Endodermal cell (in vitro differentiated cells): ENCODE measurements around the gene CERS4. TPM values are rescaled to one million over a fixed set of nuclear protein-coding genes. Genes with fewer than 3 reads are reported as not detected.
A peak's percentile ranks its signal among the peaks of the same experiment; 100 is the strongest.

ENCODE experiments used
- DNase-seq: peaks from one replicate; pipeline ENCODE4 v3.0.0-alpha.2; 2017
- H3K27ac ChIP-seq: 2 replicates; pipeline ENCODE4 v1.5.1; 2013; ENCODE audit warnings: mild to moderate bottlenecking, low read depth, low read length, moderate library complexity
- H3K27me3 ChIP-seq: 2 replicates; pipeline ENCODE4 v1.6.1; 2013; ENCODE audit warnings: mild to moderate bottlenecking, low read length, moderate library complexity; ENCODE audit not compliant: insufficient read depth, control insufficient read depth, poor library complexity, severe bottlenecking
- H3K36me3 ChIP-seq: 2 replicates; pipeline ENCODE4 v1.7.0; 2013; ENCODE audit warnings: mild to moderate bottlenecking, low read length, moderate library complexity; ENCODE audit not compliant: control insufficient read depth, insufficient read depth
- H3K4me1 ChIP-seq: one replicate; pipeline ENCODE4 v1.7.0; 2013; ENCODE audit warnings: low read length; ENCODE audit not compliant: control insufficient read depth, insufficient read depth
- H3K4me3 ChIP-seq: 2 replicates; pipeline ENCODE4 v1.5.1; 2013; ENCODE audit warnings: mild to moderate bottlenecking, low read length, moderate library complexity
- H3K9ac ChIP-seq: 2 replicates; pipeline ENCODE4 v1.6.1; 2013; ENCODE audit warnings: mild to moderate bottlenecking, low read length, moderate library complexity; ENCODE audit not compliant: poor library complexity, severe bottlenecking; ENCODE audit errors: extremely low read depth
- H3K9me3 ChIP-seq: 2 replicates; pipeline ENCODE4 v1.6.1; 2013; ENCODE audit warnings: mild to moderate bottlenecking, low read length, moderate library complexity; ENCODE audit not compliant: control insufficient read depth
- H3K27ac Mint-ChIP-seq: 2 replicates; pipeline ENCODE4 v1.8.0; 2020; ENCODE audit warnings: mixed read lengths
- H3K27me3 Mint-ChIP-seq: 2 replicates; pipeline ENCODE4 v1.8.0; 2021; ENCODE audit warnings: mild to moderate bottlenecking, mixed read lengths; ENCODE audit not compliant: insufficient read depth
- H3K36me3 Mint-ChIP-seq: 2 replicates; pipeline ENCODE4 v1.8.0; 2020; ENCODE audit warnings: low read depth, mixed read lengths
- H3K4me1 Mint-ChIP-seq: 2 replicates; pipeline ENCODE4 v1.8.0; 2020; ENCODE audit warnings: mixed read lengths
- H3K4me3 Mint-ChIP-seq: 2 replicates; pipeline ENCODE4 v1.8.0; 2020; ENCODE audit warnings: mild to moderate bottlenecking, moderate library complexity, mixed read lengths
- H3K9me3 Mint-ChIP-seq: 2 replicates; pipeline ENCODE4 v1.8.0; 2020; ENCODE audit warnings: mild to moderate bottlenecking, mixed read lengths
- WGBS, 2 experiments: methylation state at CpG; one replicate each; pipeline versions ENCODE4 v1.1.5 to v1.1.7; 2013; ENCODE audit warnings: missing lambda C conversion rate in 2 of 2, mixed read lengths in 1 of 2; ENCODE audit not compliant: insufficient coverage in 1 of 2, insufficient read length in 1 of 2; 5-methylcytosine and 5-hydroxymethylcytosine counted together
- total RNA-seq, 2 donors: library from RNA; stranded (reverse); fragmentation: NEBNext Ultra II Directional in 1 of 2; extraction: Animal tissue kit (Norgen Biotek cat#: 25700) in 1 of 2; gene quantifications; 2 replicates in 1 of 2; 3 replicates in 1 of 2; pipeline ENCODE4 v1.2.1, GENCODE V29; 2021
- TF ChIP-seq, protein P1 (sequence below): fragments of 200-600 bp; sonication (generic); conservative IDR thresholded peaks from 2 replicates; pipeline ENCODE4 v1.5.0; 2021; ENCODE audit warnings: antibody characterized with exemption, mild to moderate bottlenecking

CERS4 gene
- total RNA-seq, 2 donors from 2014 or later = 76.9 to 105 TPM

DNA sequence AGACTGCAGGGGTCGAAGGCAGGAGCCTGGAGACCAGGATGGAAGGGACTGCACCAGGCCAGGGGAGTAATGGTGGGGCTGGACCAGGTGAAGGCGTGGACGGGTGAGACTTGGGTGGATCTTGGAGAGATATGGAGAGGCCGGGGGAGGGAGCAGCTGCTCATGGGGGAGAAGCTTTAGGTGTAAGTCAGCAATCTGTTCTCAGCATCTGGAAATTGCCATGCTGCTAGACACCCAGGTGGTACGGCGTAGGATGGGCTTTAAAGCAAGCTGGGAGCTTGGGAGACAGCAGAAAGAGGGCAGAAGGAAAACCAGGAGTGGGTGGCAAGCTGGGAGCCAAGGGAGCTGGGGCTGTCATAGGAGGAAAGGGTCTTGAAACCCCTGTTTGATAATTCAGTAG lies 3.0 kb downstream of the CERS4 start:
- Mint-ChIP-seq H3K27ac (peak overlapping the region; percentile 46), H3K9me3 (no peaks in the 10 kb centered on the region), H3K36me3 (peaks cover 41% of the 10 kb centered on the region), H3K27me3 (no peaks in the 10 kb centered on the region), H3K4me1 (peaks cover 17% of the 10 kb centered on the region), H3K4me3 (no peak overlapping the region)
- H3K27me3 ChIP-seq = no peaks in the 10 kb centered on the region
- H3K9me3 ChIP-seq = no peaks in the 10 kb centered on the region
- H3K9ac ChIP-seq = no peak overlapping the region
- WGBS, 2 experiments = 91 to 96% methylated on average over 5 to 6 of the region's 6 CpGs
- H3K4me1 ChIP-seq = no peaks in the 10 kb centered on the region
- TF ChIP-seq, protein P1, sequence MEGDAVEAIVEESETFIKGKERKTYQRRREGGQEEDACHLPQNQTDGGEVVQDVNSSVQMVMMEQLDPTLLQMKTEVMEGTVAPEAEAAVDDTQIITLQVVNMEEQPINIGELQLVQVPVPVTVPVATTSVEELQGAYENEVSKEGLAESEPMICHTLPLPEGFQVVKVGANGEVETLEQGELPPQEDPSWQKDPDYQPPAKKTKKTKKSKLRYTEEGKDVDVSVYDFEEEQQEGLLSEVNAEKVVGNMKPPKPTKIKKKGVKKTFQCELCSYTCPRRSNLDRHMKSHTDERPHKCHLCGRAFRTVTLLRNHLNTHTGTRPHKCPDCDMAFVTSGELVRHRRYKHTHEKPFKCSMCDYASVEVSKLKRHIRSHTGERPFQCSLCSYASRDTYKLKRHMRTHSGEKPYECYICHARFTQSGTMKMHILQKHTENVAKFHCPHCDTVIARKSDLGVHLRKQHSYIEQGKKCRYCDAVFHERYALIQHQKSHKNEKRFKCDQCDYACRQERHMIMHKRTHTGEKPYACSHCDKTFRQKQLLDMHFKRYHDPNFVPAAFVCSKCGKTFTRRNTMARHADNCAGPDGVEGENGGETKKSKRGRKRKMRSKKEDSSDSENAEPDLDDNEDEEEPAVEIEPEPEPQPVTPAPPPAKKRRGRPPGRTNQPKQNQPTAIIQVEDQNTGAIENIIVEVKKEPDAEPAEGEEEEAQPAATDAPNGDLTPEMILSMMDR = no peak
- peak overlapping the region; percentile 94 for H3K4me3 ChIP-seq
- H3K36me3 ChIP-seq = peaks cover 47% of the 10 kb centered on the region
- DNase-seq = no peak
- no peak overlapping the region for H3K27ac ChIP-seq

- Histone ChIP-seq H3K27ac (no peak overlapping the region), H3K9ac (no peak overlapping the region), H3K4me1 (no peaks in the 10 kb centered on the region), H3K27me3 (no peaks in the 10 kb centered on the region), H3K9me3 (no peaks in the 10 kb centered on the region), H3K4me3 (no peak overlapping the region), H3K36me3 (peaks cover 47% of the 10 kb centered on the region)
- WGBS, 2 experiments = 83 to 94% methylated on average over 2 to 6 of the region's 6 CpGs
- H3K36me3 Mint-ChIP-seq = peaks cover 41% of the 10 kb centered on the region
- H3K9me3 Mint-ChIP-seq = no peaks in the 10 kb centered on the region
- peaks cover 17% of the 10 kb centered on the region for H3K4me1 Mint-ChIP-seq
- no peaks in the 10 kb centered on the region for H3K27me3 Mint-ChIP-seq
- DNase-seq = no peak
- TF ChIP-seq, protein P1 = no peak
- no peak overlapping the region for H3K27ac Mint-ChIP-seq
- no peak overlapping the region for H3K4me3 Mint-ChIP-seq
Observed at GRCh38 chr19:8212916-8213315, 3.7 kb downstream of the CERS4 start.

GRCh38 chr19:8213827-8214672 lies 4.9 kb downstream of the CERS4 start:
- no peaks in the 10 kb centered on the region for H3K27me3 ChIP-seq
- no peak overlapping the region for H3K4me3 ChIP-seq
- peaks cover 53% of the 10 kb centered on the region for H3K36me3 ChIP-seq
- no peaks in the 10 kb centered on the region for H3K9me3 Mint-ChIP-seq
- peak overlapping the region; percentile 45 for H3K27ac Mint-ChIP-seq
- no peak overlapping the region for H3K9ac ChIP-seq
- no peak for DNase-seq
- H3K9me3 ChIP-seq = no peaks in the 10 kb centered on the region
- H3K36me3 Mint-ChIP-seq = peaks cover 41% of the 10 kb centered on the region
- TF ChIP-seq, protein P1 = no peak
- no peak overlapping the region for H3K4me3 Mint-ChIP-seq
- peaks cover 13% of the 10 kb centered on the region for H3K4me1 Mint-ChIP-seq
- no peaks in the 10 kb centered on the region for H3K4me1 ChIP-seq
- WGBS, 2 experiments = 94 to 96% methylated on average over 5 of the region's 5 CpGs
- no peak overlapping the region for H3K27ac ChIP-seq
- no peaks in the 10 kb centered on the region for H3K27me3 Mint-ChIP-seq
